ENCODE data around the gene TMPRSS2. TPM values are rescaled to one million over a fixed set of nuclear protein-coding genes. Genes with fewer than 3 reads are reported as not detected.

The TMPRSS2 gene
- total RNA-seq, 1 experiment from 2014 or later, result 1.1 TPM

GRCh38 chr21:41501919-41502318, 6.0 kb downstream of the TMPRSS2 start:
- Histone ChIP-seq H3K9me2 (ENCODE audit: insufficient read depth) (no peaks in the 10 kb centered on the region), H2AFZ (ENCODE audit: low read depth, low read length, poor library complexity, severe bottlenecking) (no peak overlapping the region), H4K20me1 (ENCODE audit: insufficient read depth) (no peaks in the 10 kb centered on the region), H3K79me2 (ENCODE audit: insufficient read depth, low read length) (no peaks in the 10 kb centered on the region), H3K9ac (ENCODE audit: low read length) (no peak overlapping the region), H3K4me3 (replicated peaks in 1 of 2; ENCODE audit: low read depth in 1 of 2, low read length in 2 of 2) (no peak overlapping the region), H3K36me3 (ENCODE audit: control insufficient read depth in 1 of 2, insufficient read depth in 2 of 2, low read length in 2 of 2) (no peaks in the 10 kb centered on the region), H3K27ac (ENCODE audit: low read depth, low read length) (no peak overlapping the region), H3K9me3 (ENCODE audit: control insufficient read depth in 1 of 2, insufficient read depth in 1 of 2, low read depth in 1 of 2, low read length in 2 of 2) (no peaks in the 10 kb centered on the region), H3K27me3 (ENCODE audit: insufficient read depth, low read length) (peaks cover 10% of the 10 kb centered on the region), H3K4me2 (ENCODE audit: low read length) (no peak overlapping the region), H3K4me1 (ENCODE audit: control insufficient read depth in 1 of 2, insufficient read depth in 2 of 2, low read length in 2 of 2) (no peaks in the 10 kb centered on the region)
- DNase-seq (ENCODE audit: low read depth, low spot score) (no peak), ATAC-seq (no peak)
- ChIA-PET POLR2A (no interaction called here), RAD21 (ENCODE audit: low non-redundant PET in 1 of 2, low total read pairs in 2 of 2, uncharacterized antibody in 2 of 2, unreplicated experiment in 2 of 2) (no interaction called here), CTCF (no interaction called here)
- intact Hi-C loops (cut with micrococcal nuclease), result no loop called here
- TF ChIP-seq ZFX (IDR thresholded peaks at IDR 0.05) (no peak), SRF (IDR thresholded peaks at IDR 0.05; ENCODE audit: low read depth) (no peak), CTCF (IDR thresholded peaks at IDR 0.05 in 2 of 3, conservative IDR thresholded peaks at IDR 0.05 in 1 of 3; ENCODE audit: borderline replicate concordance in 1 of 3, insufficient read depth in 1 of 3, low read depth in 2 of 3, low read length in 2 of 3) (no peak), ELF1 (IDR thresholded peaks at IDR 0.05; ENCODE audit: borderline replicate concordance, low read depth) (no peak), REST (IDR thresholded peaks at IDR 0.05; ENCODE audit: low read depth) (no peak), FOSL1 (IDR thresholded peaks at IDR 0.05; ENCODE audit: low read depth) (no peak), EGR1 (IDR thresholded peaks at IDR 0.05; ENCODE audit: low read depth) (no peak), EZH2phosphoT487 (IDR thresholded peaks at IDR 0.05; ENCODE audit: borderline replicate concordance) (no peak), POLR2A (IDR thresholded peaks at IDR 0.05; ENCODE audit: borderline replicate concordance, extremely low read depth, insufficient read depth, insufficient read length) (no peak), SIN3A (IDR thresholded peaks at IDR 0.05; ENCODE audit: low read depth) (no peak), ATF3 (IDR thresholded peaks at IDR 0.05) (no peak)
- no TSS peak for BruUV-seq (replicated peaks)

All from HCT116 (cell line).